Activated T-cell treated with anti-CD3 and anti-CD28 coated beads for 4 hours (primary cell): ENCODE data around the gene GCNT4.

ENCODE experiments used
- DNase-seq: peaks from one replicate; pipeline ENCODE4 v3.0.0-alpha.2; 2020

Gene GCNT4

DNA sequence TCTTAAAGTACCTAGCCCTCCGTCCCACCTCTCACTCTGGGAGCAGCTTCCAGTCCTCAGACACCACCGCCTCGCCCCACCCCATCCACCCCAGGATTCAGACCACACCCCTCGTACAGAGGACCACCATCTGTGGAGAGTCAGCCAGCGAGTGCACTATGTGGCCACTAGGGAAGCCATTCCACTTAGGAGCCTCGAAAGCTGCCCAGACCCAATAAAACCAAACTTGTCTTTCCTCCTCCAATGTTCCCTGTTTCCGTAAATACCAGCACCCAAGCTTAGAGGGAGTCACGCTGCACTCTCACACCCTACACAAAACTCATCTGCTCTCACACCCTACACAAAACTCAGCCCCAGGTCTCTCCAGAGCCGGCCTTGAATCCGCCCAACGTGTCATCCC, 1.9 kb downstream of the GCNT4 start:
- DNase-seq = no peak

- DNase-seq = peak; percentile 61
Observed at GRCh38 chr5:75049456-75050351, 2.7 kb downstream of the GCNT4 start.

DNA sequence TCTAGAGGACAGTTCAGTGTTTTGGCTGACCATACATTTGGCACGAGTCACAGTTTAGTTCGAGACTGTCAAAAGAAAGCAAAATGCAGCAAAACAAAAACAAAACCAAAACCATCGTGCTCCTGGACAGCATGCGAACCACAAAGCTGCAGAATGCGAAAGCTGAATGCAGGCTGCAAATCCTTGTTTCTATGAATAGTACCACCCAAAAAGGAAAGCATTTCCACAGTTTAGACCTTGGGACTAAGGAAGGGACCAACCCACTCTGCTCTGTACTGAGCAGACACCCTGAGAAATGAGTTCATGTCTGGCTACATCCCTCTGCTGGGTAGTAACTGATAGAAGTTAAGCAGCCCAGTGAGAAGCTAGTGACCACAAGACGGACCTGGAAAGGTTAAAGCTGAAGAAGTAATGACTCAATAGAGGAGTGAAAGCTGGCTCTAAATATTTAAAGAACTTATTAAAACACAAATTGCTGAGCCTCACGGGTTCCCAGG, 3.9 kb downstream of the GCNT4 start:
- DNase-seq = no peak

DNA sequence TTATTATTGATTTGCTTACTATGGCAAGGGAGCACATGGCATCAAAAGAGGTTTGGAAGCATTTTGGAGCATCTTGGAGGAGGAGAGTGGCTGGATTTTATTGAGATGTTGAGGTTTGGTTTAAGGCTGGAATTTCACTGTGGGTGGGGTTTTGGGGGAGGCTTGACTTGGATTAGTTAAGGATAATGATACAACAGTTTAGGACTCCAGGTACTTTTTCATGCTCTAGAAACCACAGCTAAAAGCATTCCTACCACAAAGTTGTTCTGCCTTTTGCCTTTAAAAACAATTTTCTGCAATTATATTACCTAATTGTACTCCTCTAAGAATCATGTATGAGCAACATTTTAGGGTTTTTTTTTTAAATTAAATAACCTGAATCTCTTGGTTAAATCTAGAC, 5.0 kb downstream of the GCNT4 start:
- DNase-seq = no peak

DNA sequence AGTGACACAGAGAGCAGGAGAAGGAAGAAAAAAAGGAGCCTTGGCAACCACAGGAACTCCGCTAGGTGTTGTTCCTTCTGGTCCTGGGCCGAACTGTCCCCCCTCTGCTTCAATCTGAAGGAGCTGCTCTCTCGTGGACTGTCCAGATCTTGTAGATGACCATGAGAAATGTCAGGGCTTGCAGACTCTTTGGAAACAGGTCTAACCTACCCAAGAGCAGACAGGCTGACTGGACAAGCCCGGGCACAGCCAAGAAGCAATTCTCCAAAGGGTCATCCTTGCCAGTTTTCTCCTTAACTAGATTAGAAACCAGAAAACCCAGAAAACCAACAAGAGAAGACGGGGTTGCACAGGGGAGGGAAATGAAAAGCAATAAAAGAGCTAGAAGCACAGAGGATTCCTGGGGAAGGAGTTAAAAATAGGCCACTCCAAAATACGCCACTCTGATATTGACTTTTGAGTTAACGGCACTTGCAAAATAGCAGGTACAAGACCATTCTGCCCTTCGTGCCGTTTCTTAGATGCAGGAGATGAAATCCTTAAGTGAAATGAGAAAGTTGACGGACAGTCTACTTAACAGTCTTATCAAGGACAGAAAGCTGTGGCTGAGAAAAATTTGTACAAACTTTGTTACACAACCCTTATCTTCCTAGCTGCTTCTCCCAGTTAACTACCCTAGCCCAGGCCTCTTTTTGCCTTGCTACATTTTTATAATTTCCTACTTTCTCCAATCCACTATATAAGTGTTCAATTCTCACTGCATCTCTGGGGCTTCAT, 5.8 kb downstream of the GCNT4 start:
- no peak for DNase-seq

DNA sequence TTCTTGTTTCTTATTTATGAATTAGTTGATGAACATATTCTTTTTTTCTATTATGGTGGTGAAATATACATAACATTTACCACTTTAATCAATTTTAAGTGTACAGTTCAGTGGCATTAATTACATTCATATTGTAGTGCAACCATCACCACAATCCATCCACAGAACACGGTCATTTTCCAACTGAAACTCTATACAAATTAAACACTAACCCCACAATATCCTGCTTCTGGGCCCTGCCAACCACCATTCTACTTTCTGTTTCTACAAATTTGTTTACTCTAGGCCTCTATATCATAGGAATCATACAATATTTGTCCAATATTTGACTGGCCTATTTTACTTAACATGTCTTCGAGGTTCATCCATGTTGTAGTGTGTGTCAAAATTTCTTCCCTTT, 7.3 kb downstream of the GCNT4 start:
- no peak for DNase-seq

GRCh38 chr5:75044406-75044805, 8.0 kb downstream of the GCNT4 start:
- no peak for DNase-seq

DNA sequence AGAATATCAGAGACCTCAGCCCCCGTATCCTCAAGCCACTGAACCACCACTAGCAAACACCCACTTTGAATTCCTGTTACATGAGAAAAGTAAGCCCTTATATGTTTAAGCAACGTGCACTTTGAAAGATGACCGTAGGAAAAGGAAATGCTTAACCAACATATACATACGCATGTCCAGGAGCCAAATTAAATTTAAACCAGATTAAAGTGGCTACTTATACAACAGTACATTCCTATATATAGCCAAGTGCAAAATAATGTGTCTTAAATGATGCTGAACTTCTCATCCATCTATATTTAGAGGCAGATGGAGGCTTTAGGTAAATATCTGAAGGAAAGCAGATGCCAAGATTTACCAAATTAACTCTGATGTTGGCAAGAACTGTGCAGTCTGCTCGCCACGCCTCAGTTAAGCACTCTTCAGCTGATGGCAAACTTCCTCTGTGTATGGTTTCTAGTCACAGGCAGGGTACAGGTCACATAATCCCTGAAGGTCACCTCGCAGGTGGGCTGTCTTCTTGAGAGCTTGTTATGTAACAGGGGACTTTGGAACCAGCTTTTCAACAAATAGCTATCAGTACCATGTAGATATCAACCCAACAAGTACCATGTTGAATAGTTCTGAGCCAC, 8.6 kb downstream of the GCNT4 start:
- DNase-seq = no peak

GRCh38 chr5:75042522-75042921, 9.8 kb downstream of the GCNT4 start:
- no peak for DNase-seq

GRCh38 chr5:75040973-75041372, 11.4 kb downstream of the GCNT4 start:
- DNase-seq = no peak

DNA sequence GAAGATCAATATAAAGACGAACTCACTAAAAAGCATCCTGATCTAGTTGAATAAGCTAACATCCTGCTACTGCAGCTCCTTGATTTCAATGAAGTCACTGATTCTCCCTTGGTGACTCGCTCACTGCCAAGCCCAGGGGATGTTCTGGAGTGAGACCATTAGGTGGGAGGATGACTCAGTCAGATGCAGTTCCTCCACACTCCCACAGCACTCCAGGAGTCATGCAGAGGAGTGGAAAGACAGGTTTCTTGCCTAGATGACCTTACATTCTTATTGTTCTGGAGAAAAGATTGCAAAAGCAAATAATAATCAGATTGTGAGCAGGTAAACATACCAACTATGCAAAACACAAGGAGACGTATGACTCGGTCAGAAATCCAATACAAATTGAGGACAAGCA, 15.3 kb downstream of the GCNT4 start:
- no peak for DNase-seq

DNA sequence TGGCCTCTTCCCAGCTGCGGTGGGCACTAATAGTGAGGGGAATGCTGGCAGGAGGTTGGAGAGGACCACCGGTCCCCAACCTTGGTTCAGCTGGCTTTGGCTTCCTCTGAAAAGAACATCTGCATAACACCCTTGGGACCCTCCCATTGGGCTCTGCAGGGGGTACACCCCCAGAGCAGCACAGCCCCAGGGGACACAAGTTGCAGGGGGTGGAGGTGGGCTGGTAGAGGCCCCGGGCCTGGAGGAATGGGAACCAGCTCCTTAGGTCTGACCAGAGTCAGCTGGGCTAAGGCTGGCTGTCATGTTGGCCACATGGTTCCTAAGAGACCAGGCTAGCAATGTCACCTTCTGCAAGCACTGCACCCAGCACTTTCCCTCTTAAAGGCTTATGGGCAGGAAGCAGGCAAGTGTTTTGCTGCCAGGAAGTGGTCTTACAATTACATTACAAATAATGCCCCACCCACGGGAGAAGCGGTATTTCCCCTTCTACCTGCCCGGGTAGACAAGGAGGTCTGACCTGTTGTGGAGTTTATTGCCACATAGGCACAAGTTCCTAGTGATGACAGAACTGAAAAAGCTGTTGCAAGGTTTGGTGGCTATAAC, 18.1 kb downstream of the GCNT4 start:
- DNase-seq = no peak

DNA sequence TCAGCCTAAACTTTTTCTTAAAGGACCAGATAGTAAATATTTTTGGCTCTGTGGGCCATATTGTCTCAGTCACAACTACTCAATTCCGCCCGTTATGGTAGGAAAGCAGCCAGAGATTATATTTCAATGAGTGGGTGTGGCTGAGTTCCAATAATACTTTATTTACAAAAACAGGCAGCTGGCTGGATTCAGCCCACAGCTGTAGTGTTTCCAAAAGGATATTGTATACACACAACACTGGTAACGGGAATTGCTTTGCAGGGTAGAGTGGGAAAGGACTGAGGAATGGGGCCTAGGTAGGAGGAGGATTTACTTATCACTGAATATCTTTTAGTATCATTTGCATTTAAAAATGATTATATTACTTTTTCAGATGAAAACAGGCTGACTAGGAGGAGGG, 21.0 kb downstream of the GCNT4 start:
- DNase-seq = no peak

DNA sequence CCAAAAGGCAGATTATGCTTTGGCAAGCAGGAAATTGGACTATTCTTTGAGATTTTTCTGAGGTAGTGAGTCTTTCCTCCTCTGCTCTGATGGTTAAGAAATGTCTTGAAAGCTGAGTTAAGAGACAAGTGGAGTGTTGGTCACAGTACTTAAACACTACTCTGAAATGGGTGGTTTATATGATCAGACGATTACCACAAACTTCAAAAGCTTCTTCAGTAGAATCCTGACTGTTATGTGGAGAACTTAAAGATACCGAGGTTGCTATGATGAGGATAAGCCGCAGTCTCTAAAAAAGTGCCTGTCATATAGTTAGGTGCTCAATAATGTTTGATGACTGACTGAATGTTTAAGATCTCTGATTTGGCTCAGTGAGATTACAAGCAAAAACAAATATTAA, 24.3 kb downstream of the GCNT4 start:
- DNase-seq = no peak

- no peak for DNase-seq
Observed at GRCh38 chr5:75023368-75024159, 28.8 kb downstream of the GCNT4 start.

DNA sequence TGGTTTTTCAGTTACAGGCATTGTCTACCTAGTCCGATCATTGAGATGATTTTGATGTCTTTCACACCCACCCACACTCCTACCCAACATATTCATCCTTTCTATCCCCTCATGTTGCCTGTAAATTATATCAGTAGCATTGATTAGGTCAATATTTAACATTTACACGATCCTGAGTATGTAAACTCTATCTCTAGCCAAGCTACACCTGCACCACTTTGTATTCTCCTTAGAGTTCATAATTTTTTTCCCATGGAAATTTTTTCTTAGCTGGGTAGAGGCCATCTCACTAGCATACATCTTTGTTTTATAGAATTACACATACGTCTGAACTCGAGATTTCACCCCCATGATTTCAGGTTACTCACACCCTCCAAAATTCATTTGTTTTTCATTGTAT, 30.6 kb downstream of the GCNT4 start:
- DNase-seq = no peak

DNA sequence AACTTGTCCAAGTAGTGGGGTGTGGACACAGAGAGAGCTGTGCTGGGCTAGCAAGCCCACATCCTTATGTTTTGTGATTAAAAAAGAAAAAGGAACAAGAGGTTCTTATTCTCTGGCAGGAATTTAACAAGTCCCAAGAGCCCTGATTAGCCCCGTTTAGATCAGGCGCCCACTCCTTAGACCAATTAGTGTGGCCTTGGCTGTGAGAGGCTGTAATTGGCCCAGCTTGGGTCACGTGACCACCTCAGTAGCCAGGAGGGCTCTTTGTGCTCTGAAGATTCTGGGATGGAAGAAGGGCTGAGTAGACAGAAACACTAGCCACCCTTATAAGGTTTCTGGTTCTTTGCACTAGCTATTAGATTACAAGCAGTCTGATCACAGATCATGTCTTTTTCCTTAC, 31.1 kb downstream of the GCNT4 start:
- no peak for DNase-seq

- no peak for DNase-seq
Observed at GRCh38 chr5:75020016-75020656, 32.2 kb downstream of the GCNT4 start.

GRCh38 chr5:75018805-75019587, 33.4 kb downstream of the GCNT4 start:
- no peak for DNase-seq

DNA sequence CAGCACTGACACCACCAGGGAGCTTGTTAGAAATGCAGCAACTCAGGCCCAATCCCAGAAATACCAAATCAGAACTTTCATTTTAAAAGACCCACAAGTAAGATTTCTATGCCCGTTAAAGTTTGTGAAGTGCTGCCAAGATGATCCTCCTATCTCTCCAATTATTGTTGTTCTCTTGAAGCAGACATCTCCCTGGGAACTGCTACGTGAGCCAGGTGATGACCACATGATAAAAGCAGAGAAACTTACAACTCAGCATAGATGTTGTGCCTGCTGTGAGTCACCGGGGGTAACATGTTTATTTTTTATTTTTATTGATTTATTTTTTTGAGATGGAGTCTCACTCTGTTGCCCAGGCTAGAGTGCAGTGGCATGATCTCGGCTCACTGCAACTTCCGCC, 34.4 kb downstream of the GCNT4 start:
- no peak for DNase-seq

DNA sequence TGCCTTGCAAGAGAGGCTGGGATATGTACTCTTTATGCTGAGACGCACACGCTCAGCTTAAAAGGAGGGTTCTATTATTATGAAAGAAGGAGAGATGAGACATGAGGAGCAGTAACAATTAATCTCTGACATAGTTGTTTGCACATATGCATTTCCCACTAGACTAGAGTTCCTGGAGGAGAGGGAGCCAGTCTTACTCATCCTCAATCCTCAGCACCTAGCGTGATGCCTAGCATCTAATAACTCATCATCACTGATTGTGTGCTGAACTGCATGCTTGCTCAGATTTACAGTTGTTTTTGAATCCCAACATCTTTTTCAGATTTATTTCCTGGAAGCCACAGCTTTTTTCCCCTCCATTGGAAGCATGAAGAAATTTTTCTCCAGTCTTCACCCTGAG, 35.5 kb downstream of the GCNT4 start:
- no peak for DNase-seq
